ENCODE results near the gene VSTM2B.

VSTM2B gene

GRCh38 chr19:29488316-29488715, 37.5 kb upstream of the VSTM2B start:
- Histone ChIP-seq H3K27ac (ENCODE audit: insufficient read depth in 1 of 2, low read depth in 1 of 2, low read length in 2 of 2, poor library complexity in 1 of 2, severe bottlenecking in 2 of 2) (no peak overlapping the region), H3K36me3 (ENCODE audit: control insufficient read depth in 4 of 4, insufficient read depth in 4 of 4, low read length in 3 of 4) (no peaks in the 10 kb centered on the region), H3K9me3 (ENCODE audit: control extremely low read depth in 1 of 5, control insufficient read depth in 4 of 5, insufficient read depth in 2 of 5, low read depth in 1 of 5, low read length in 4 of 5) (no peaks in the 10 kb centered on the region), H3K4me1 (ENCODE audit: control extremely low read depth in 1 of 4, control insufficient read depth in 4 of 4, insufficient read depth in 4 of 4, low read length in 3 of 4) (no peaks in the 10 kb centered on the region), H3K4me3 (ENCODE audit: control insufficient read depth in 1 of 7, extremely low read depth in 1 of 7, insufficient read depth in 4 of 7, low read depth in 2 of 7, low read length in 6 of 7) (no peak overlapping the region), H3K27me3 (replicated peaks in 2 of 5; ENCODE audit: control insufficient read depth in 4 of 5, insufficient read depth in 5 of 5, low read length in 4 of 5) (peaks cover 0 to 26% (median 9%) of the 10 kb centered on the region in 5 experiments)
- no peak for DNase-seq
- CTCF ChIA-PET = no interaction called here
- no CpG with 5 or more reads among the region's 5 CpGs for WGBS (ENCODE audit: insufficient coverage)
- POLR2A ChIA-PET = no interaction called here

- CTCF ChIA-PET = no interaction called here
- Histone ChIP-seq H3K4me3 (ENCODE audit: control insufficient read depth in 1 of 7, extremely low read depth in 1 of 7, insufficient read depth in 4 of 7, low read depth in 2 of 7, low read length in 6 of 7) (no peak overlapping the region), H3K9me3 (ENCODE audit: control extremely low read depth in 1 of 5, control insufficient read depth in 4 of 5, insufficient read depth in 2 of 5, low read depth in 1 of 5, low read length in 4 of 5) (no peaks in the 10 kb centered on the region), H3K4me1 (ENCODE audit: control extremely low read depth in 1 of 4, control insufficient read depth in 4 of 4, insufficient read depth in 4 of 4, low read length in 3 of 4) (no peaks in the 10 kb centered on the region), H3K27ac (ENCODE audit: insufficient read depth in 1 of 2, low read depth in 1 of 2, low read length in 2 of 2, poor library complexity in 1 of 2, severe bottlenecking in 2 of 2) (no peak overlapping the region), H3K27me3 (replicated peaks in 2 of 5; ENCODE audit: control insufficient read depth in 4 of 5, insufficient read depth in 5 of 5, low read length in 4 of 5) (peaks cover 0 to 30% (median 9%) of the 10 kb centered on the region in 5 experiments), H3K36me3 (ENCODE audit: control insufficient read depth in 4 of 4, insufficient read depth in 4 of 4, low read length in 3 of 4) (no peaks in the 10 kb centered on the region)
- DNase-seq = no peak
- WGBS (ENCODE audit: insufficient coverage) = 91% methylated on average over 16 of the region's 16 CpGs
- POLR2A ChIA-PET = no interaction called here
Observed at GRCh38 chr19:29489172-29489951, 36.4 kb upstream of the VSTM2B start.

GRCh38 chr19:29491491-29491890, 34.3 kb upstream of the VSTM2B start:
- Histone ChIP-seq H3K9me3 (ENCODE audit: control extremely low read depth in 1 of 5, control insufficient read depth in 4 of 5, insufficient read depth in 2 of 5, low read depth in 1 of 5, low read length in 4 of 5) (no peaks in the 10 kb centered on the region), H3K4me3 (ENCODE audit: control insufficient read depth in 1 of 7, extremely low read depth in 1 of 7, insufficient read depth in 4 of 7, low read depth in 2 of 7, low read length in 6 of 7) (no peak overlapping the region), H3K4me1 (ENCODE audit: control extremely low read depth in 1 of 4, control insufficient read depth in 4 of 4, insufficient read depth in 4 of 4, low read length in 3 of 4) (no peaks in the 10 kb centered on the region), H3K27me3 (replicated peaks in 2 of 5; ENCODE audit: control insufficient read depth in 4 of 5, insufficient read depth in 5 of 5, low read length in 4 of 5) (peaks cover 0 to 30% (median 9%) of the 10 kb centered on the region in 5 experiments), H3K27ac (ENCODE audit: insufficient read depth in 1 of 2, low read depth in 1 of 2, low read length in 2 of 2, poor library complexity in 1 of 2, severe bottlenecking in 2 of 2) (no peak overlapping the region), H3K36me3 (ENCODE audit: control insufficient read depth in 4 of 4, insufficient read depth in 4 of 4, low read length in 3 of 4) (no peaks in the 10 kb centered on the region)
- ChIA-PET POLR2A (no interaction called here), CTCF (no interaction called here)
- 14% methylated on average over 1 of the region's 3 CpGs for WGBS (ENCODE audit: insufficient coverage)
- DNase-seq = no peak

GRCh38 chr19:29491995-29492577, 33.7 kb upstream of the VSTM2B start:
- CTCF ChIA-PET = no interaction called here
- DNase-seq = no peak
- no peak overlapping the region for H3K27ac ChIP-seq (ENCODE audit: insufficient read depth in 1 of 2, low read depth in 1 of 2, low read length in 2 of 2, poor library complexity in 1 of 2, severe bottlenecking in 2 of 2)
- WGBS (ENCODE audit: insufficient coverage) = 58% methylated on average over 2 of the region's 7 CpGs
- no peaks in the 10 kb centered on the region for H3K4me1 ChIP-seq (ENCODE audit: control extremely low read depth in 1 of 4, control insufficient read depth in 4 of 4, insufficient read depth in 4 of 4, low read length in 3 of 4)
- POLR2A ChIA-PET = no interaction called here
- H3K9me3 ChIP-seq (ENCODE audit: control extremely low read depth in 1 of 5, control insufficient read depth in 4 of 5, insufficient read depth in 2 of 5, low read depth in 1 of 5, low read length in 4 of 5) = no peaks in the 10 kb centered on the region
- H3K27me3 ChIP-seq (replicated peaks in 2 of 5; ENCODE audit: control insufficient read depth in 4 of 5, insufficient read depth in 5 of 5, low read length in 4 of 5) = peaks cover 0 to 30% (median 9%) of the 10 kb centered on the region in 5 experiments
- no peaks in the 10 kb centered on the region for H3K36me3 ChIP-seq (ENCODE audit: control insufficient read depth in 4 of 4, insufficient read depth in 4 of 4, low read length in 3 of 4)
- no peak overlapping the region for H3K4me3 ChIP-seq (ENCODE audit: control insufficient read depth in 1 of 7, extremely low read depth in 1 of 7, insufficient read depth in 4 of 7, low read depth in 2 of 7, low read length in 6 of 7)

- CTCF ChIA-PET = no interaction called here
- WGBS (ENCODE audit: insufficient coverage) = 24% methylated on average over 3 of the region's 7 CpGs
- no peak overlapping the region for H3K27ac ChIP-seq (ENCODE audit: insufficient read depth in 1 of 2, low read depth in 1 of 2, low read length in 2 of 2, poor library complexity in 1 of 2, severe bottlenecking in 2 of 2)
Observed at GRCh38 chr19:29492769-29493168, 33.0 kb upstream of the VSTM2B start.

GRCh38 chr19:29495091-29495490, 30.7 kb upstream of the VSTM2B start:
- Histone ChIP-seq H3K4me1 (ENCODE audit: control extremely low read depth in 1 of 4, control insufficient read depth in 4 of 4, insufficient read depth in 4 of 4, low read length in 3 of 4) (no peaks in the 10 kb centered on the region), H3K27ac (ENCODE audit: insufficient read depth in 1 of 2, low read depth in 1 of 2, low read length in 2 of 2, poor library complexity in 1 of 2, severe bottlenecking in 2 of 2) (no peak overlapping the region), H3K27me3 (replicated peaks in 2 of 5; ENCODE audit: control insufficient read depth in 4 of 5, insufficient read depth in 5 of 5, low read length in 4 of 5) (peaks cover 0 to 27% (median 9%) of the 10 kb centered on the region in 5 experiments), H3K4me3 (ENCODE audit: control insufficient read depth in 1 of 7, extremely low read depth in 1 of 7, insufficient read depth in 4 of 7, low read depth in 2 of 7, low read length in 6 of 7) (no peak overlapping the region), H3K9me3 (ENCODE audit: control extremely low read depth in 1 of 5, control insufficient read depth in 4 of 5, insufficient read depth in 2 of 5, low read depth in 1 of 5, low read length in 4 of 5) (no peaks in the 10 kb centered on the region), H3K36me3 (ENCODE audit: control insufficient read depth in 4 of 4, insufficient read depth in 4 of 4, low read length in 3 of 4) (no peaks in the 10 kb centered on the region)
- ChIA-PET POLR2A (no interaction called here), CTCF (no interaction called here)
- WGBS (ENCODE audit: insufficient coverage) = 93% methylated on average over 3 of the region's 4 CpGs
- DNase-seq = no peak

More at GRCh38 chr19:29492769-29493168, 33.0 kb upstream of the VSTM2B start:
- H3K9me3 ChIP-seq (ENCODE audit: control extremely low read depth in 1 of 5, control insufficient read depth in 4 of 5, insufficient read depth in 2 of 5, low read depth in 1 of 5, low read length in 4 of 5) = no peaks in the 10 kb centered on the region
- H3K4me3 ChIP-seq (ENCODE audit: control insufficient read depth in 1 of 7, extremely low read depth in 1 of 7, insufficient read depth in 4 of 7, low read depth in 2 of 7, low read length in 6 of 7) = no peak overlapping the region
- DNase-seq = no peak
- no peaks in the 10 kb centered on the region for H3K36me3 ChIP-seq (ENCODE audit: control insufficient read depth in 4 of 4, insufficient read depth in 4 of 4, low read length in 3 of 4)
- peaks cover 0 to 30% (median 9%) of the 10 kb centered on the region in 5 experiments for H3K27me3 ChIP-seq (replicated peaks in 2 of 5; ENCODE audit: control insufficient read depth in 4 of 5, insufficient read depth in 5 of 5, low read length in 4 of 5)
- H3K4me1 ChIP-seq (ENCODE audit: control extremely low read depth in 1 of 4, control insufficient read depth in 4 of 4, insufficient read depth in 4 of 4, low read length in 3 of 4) = no peaks in the 10 kb centered on the region
- POLR2A ChIA-PET = no interaction called here

- Histone ChIP-seq H3K4me3 (ENCODE audit: control insufficient read depth in 1 of 7, extremely low read depth in 1 of 7, insufficient read depth in 4 of 7, low read depth in 2 of 7, low read length in 6 of 7) (no peak overlapping the region), H3K27me3 (replicated peaks in 2 of 5; ENCODE audit: control insufficient read depth in 4 of 5, insufficient read depth in 5 of 5, low read length in 4 of 5) (peaks cover 0 to 24% (median 9%) of the 10 kb centered on the region in 5 experiments), H3K4me1 (ENCODE audit: control extremely low read depth in 1 of 4, control insufficient read depth in 4 of 4, insufficient read depth in 4 of 4, low read length in 3 of 4) (no peaks in the 10 kb centered on the region), H3K27ac (ENCODE audit: insufficient read depth in 1 of 2, low read depth in 1 of 2, low read length in 2 of 2, poor library complexity in 1 of 2, severe bottlenecking in 2 of 2) (no peak overlapping the region), H3K36me3 (ENCODE audit: control insufficient read depth in 4 of 4, insufficient read depth in 4 of 4, low read length in 3 of 4) (no peaks in the 10 kb centered on the region), H3K9me3 (ENCODE audit: control extremely low read depth in 1 of 5, control insufficient read depth in 4 of 5, insufficient read depth in 2 of 5, low read depth in 1 of 5, low read length in 4 of 5) (no peaks in the 10 kb centered on the region)
- WGBS (ENCODE audit: insufficient coverage) = 98% methylated on average over 5 of the region's 5 CpGs
- POLR2A ChIA-PET = no interaction called here
- CTCF ChIA-PET = no interaction called here
- DNase-seq = no peak
Observed at GRCh38 chr19:29495901-29496441, 29.8 kb upstream of the VSTM2B start.

All from common myeloid progenitor, CD34-positive (primary cell).